ENCODE results near the gene SGTA.

- TF ChIP-seq CTCF (IDR thresholded peaks at IDR 0.05; ENCODE audit: low read length): no peak
- TF ChIP-seq EZH2phosphoT487 (IDR thresholded peaks at IDR 0.05; ENCODE audit: low read length): no peak
Observed at GRCh38 chr19:2759965-2760364, 23.1 kb downstream of the SGTA start.
